Activated T-cell treated with anti-CD3 and anti-CD28 coated beads, Interleukin-2, amount 50 U/mL, for 48 hours (primary cell): Measurements from ENCODE around the gene CER1.
"Not testable (repeated sequence)": the region's sequence is repeated elsewhere in the genome, so short reads cannot be mapped to it uniquely, and the experiment has no call there.

ENCODE experiments used
- DNase-seq, 2 experiments: peaks; one replicate each; pipeline ENCODE4 v3.0.0-alpha.2; 2020

Gene CER1

GRCh38 chr9:14713187-14713767, 9.3 kb downstream of the CER1 start:
- no peak for DNase-seq

- no peak for DNase-seq
These were observed 11.7 kb downstream of the CER1 start for GRCh38 chr9:14710804-14711203.

GRCh38 chr9:14706530-14707140, 15.9 kb downstream of the CER1 start:
- DNase-seq = no peak

- DNase-seq = no peak
These were observed 17.5 kb downstream of the CER1 start for GRCh38 chr9:14705079-14705478.

- DNase-seq = no peak
These were observed 18.3 kb downstream of the CER1 start for GRCh38 chr9:14704281-14704680.

- DNase-seq = no peak
These were observed 20.3 kb downstream of the CER1 start for GRCh38 chr9:14702200-14702720.

- peak; percentile 69 to 77 for DNase-seq
These were observed 29.2 kb downstream of the CER1 start, which contains the start of gene ZDHHC21 for GRCh38 chr9:14693251-14693861. TSS of gene ZDHHC21 (minus strand) at chr9:14693432. CDS start at chr9:14674340, 19,092 bp downstream.

- DNase-seq = peak in 1 of 2 experiments; percentile 48
These were observed 29.9 kb downstream of the CER1 start for GRCh38 chr9:14692470-14693250.

- DNase-seq = no peak
These were observed 31.4 kb downstream of the CER1 start for GRCh38 chr9:14690948-14691730.

GRCh38 chr9:14687042-14687719, 35.4 kb downstream of the CER1 start:
- DNase-seq = no peak

- DNase-seq = no peak
These were observed 36.4 kb downstream of the CER1 start for GRCh38 chr9:14686168-14686567.

- not testable (repeated sequence) for DNase-seq
These were observed 39.9 kb downstream of the CER1 start for GRCh38 chr9:14682616-14683015.

GRCh38 chr9:14678776-14679175, 43.8 kb downstream of the CER1 start:
- no peak for DNase-seq

GRCh38 chr9:14677872-14678271, 44.7 kb downstream of the CER1 start:
- no peak for DNase-seq

- DNase-seq = no peak
These were observed 45.1 kb downstream of the CER1 start for GRCh38 chr9:14677396-14677795.

- no peak for DNase-seq
These were observed 47.9 kb downstream of the CER1 start for GRCh38 chr9:14674630-14675029.

- no peak for DNase-seq
These were observed 51.2 kb downstream of the CER1 start for GRCh38 chr9:14671377-14671776.

- no peak for DNase-seq
These were observed 51.8 kb downstream of the CER1 start for GRCh38 chr9:14670718-14671117.
